Measurements from ENCODE around the gene MT1HL1.

GRCh38 chr1:236994450-236994849, 9.8 kb downstream of the MT1HL1 start:
- TF ChIP-seq CTCF (IDR thresholded peaks at IDR 0.05; ENCODE audit: low read length) = no peak
- no peak for TF ChIP-seq EZH2 (IDR thresholded peaks at IDR 0.05; ENCODE audit: borderline replicate concordance, low read length)
